ENCODE results near the gene OR2T8.

The OR2T8 gene

DNA sequence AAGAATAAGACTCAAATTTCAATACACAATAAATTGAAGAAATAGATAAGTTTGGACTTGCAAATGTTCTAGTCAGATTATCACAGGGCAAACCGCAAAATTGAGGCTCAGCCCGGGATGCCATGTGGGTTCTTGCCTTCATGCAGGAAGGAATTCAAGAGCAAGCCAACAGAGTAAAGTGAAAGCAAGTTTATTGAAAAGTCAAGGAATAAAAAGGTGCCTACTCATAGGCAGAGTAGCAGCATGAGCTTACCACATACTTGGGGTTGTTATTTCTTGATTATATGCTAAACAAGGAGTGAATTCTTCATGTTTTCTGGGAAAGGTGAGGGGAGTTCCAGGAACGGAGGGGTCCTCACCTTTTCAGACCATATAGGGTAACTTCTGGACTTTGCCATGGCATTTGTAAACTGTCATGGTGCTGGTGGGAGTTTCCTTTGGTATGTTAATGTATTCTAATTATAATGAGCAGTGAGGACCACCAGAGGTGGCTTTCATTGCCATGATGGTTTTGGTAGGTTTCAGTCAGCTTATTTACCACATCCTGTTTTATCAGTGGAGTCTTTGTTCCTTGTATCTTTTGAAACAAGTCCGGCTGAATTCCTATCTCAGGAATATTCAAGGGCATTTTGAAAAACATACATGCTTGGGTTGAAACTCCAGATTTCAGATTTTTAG, 43.0 kb downstream of the OR2T8 start:
- no peak for DNase-seq

DNA sequence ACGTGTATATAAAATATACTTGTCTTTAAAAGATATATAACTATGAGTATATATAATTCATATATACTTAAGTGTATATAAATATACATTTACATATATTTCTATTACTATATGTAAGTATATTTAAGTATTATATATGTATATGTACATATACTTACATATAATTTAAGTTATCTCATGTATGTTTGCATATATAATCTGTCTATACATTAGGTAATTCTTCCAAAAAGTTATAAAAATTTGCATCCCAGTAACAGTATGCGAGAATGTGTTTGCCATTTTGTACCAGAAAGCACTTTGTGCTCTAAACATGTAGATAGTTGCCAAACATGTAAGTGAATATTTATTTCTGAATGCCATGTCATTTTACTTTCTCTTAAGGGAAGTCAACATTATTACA, 44.9 kb downstream of the OR2T8 start, which contains the start of gene OR2AK2:
OR2AK2 (plus strand) TSS at position 301 of the 400 bp plus-strand sequence. CDS start 144 bp downstream, outside the sequence.
- DNase-seq: no peak

DNA sequence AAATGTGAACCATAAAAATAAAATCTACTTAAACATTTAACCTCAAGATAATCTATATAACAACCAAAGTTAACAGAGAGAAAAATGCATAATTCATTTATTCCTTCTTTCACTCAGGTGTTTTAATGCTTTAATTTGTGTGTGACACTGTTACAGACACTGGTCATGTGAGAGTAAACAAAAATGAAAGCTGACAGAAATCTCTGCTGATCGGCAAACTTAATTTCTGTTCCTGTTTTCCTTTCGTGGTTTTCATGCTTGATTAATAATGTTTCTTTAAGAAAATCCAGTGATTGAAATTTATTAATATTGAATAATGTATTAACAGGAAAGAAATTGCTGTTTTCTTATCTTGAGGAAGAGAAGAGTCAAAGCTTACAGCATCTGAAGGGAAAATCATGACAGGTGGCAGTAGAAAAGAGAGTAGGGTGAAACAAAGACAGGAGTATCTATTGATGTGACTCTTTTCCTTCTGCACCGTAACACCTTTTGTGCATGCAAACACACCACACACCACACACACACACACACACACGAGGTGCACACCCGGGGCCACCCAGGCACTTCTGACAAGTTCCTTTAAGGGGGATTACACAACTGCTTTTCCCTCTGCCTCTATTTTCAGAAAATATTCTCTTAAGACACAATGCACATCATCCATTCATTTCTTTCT, 46.6 kb downstream of the OR2T8 start:
- no peak for DNase-seq
